ENCODE measurements around the gene STK16.

DNA sequence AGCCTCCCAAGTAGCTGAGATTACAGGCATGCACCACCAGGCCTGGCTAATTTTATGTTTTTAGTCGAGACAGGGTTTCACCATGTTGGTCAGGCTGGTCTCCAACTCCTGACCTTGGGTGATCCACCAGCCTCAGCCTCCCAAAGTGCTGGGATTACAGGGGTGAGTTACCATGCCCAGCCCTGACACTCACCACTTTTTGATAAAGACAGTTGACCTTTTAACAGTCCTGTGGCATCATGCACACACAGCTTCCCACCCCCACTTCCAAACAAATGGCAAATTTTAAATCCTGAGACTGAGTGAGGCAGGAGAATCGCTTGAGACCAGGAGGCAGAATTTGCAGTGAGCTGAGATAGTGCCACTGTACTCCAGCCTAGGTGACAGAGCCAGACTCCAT is 27.7 kb downstream of the STK16 start:
- TF ChIP-seq, protein P1, sequence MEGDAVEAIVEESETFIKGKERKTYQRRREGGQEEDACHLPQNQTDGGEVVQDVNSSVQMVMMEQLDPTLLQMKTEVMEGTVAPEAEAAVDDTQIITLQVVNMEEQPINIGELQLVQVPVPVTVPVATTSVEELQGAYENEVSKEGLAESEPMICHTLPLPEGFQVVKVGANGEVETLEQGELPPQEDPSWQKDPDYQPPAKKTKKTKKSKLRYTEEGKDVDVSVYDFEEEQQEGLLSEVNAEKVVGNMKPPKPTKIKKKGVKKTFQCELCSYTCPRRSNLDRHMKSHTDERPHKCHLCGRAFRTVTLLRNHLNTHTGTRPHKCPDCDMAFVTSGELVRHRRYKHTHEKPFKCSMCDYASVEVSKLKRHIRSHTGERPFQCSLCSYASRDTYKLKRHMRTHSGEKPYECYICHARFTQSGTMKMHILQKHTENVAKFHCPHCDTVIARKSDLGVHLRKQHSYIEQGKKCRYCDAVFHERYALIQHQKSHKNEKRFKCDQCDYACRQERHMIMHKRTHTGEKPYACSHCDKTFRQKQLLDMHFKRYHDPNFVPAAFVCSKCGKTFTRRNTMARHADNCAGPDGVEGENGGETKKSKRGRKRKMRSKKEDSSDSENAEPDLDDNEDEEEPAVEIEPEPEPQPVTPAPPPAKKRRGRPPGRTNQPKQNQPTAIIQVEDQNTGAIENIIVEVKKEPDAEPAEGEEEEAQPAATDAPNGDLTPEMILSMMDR (IDR thresholded peaks at IDR 0.05; ENCODE audit: low read depth, low read length, missing input control): no peak
- TF ChIP-seq SP1 (IDR thresholded peaks at IDR 0.05) (no peak), RAD21 (IDR thresholded peaks at IDR 0.05) (no peak)
- TF ChIP-seq, protein P2, sequence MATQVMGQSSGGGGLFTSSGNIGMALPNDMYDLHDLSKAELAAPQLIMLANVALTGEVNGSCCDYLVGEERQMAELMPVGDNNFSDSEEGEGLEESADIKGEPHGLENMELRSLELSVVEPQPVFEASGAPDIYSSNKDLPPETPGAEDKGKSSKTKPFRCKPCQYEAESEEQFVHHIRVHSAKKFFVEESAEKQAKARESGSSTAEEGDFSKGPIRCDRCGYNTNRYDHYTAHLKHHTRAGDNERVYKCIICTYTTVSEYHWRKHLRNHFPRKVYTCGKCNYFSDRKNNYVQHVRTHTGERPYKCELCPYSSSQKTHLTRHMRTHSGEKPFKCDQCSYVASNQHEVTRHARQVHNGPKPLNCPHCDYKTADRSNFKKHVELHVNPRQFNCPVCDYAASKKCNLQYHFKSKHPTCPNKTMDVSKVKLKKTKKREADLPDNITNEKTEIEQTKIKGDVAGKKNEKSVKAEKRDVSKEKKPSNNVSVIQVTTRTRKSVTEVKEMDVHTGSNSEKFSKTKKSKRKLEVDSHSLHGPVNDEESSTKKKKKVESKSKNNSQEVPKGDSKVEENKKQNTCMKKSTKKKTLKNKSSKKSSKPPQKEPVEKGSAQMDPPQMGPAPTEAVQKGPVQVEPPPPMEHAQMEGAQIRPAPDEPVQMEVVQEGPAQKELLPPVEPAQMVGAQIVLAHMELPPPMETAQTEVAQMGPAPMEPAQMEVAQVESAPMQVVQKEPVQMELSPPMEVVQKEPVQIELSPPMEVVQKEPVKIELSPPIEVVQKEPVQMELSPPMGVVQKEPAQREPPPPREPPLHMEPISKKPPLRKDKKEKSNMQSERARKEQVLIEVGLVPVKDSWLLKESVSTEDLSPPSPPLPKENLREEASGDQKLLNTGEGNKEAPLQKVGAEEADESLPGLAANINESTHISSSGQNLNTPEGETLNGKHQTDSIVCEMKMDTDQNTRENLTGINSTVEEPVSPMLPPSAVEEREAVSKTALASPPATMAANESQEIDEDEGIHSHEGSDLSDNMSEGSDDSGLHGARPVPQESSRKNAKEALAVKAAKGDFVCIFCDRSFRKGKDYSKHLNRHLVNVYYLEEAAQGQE (IDR thresholded peaks at IDR 0.05): no peak
- TF ChIP-seq, protein P3, sequence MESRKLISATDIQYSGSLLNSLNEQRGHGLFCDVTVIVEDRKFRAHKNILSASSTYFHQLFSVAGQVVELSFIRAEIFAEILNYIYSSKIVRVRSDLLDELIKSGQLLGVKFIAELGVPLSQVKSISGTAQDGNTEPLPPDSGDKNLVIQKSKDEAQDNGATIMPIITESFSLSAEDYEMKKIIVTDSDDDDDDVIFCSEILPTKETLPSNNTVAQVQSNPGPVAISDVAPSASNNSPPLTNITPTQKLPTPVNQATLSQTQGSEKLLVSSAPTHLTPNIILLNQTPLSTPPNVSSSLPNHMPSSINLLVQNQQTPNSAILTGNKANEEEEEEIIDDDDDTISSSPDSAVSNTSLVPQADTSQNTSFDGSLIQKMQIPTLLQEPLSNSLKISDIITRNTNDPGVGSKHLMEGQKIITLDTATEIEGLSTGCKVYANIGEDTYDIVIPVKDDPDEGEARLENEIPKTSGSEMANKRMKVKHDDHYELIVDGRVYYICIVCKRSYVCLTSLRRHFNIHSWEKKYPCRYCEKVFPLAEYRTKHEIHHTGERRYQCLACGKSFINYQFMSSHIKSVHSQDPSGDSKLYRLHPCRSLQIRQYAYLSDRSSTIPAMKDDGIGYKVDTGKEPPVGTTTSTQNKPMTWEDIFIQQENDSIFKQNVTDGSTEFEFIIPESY (IDR thresholded peaks at IDR 0.05): no peak

All from liver (tissue), 3 donors.